Measurements from ENCODE around the gene PLVAP.
A peak's percentile ranks its signal among the peaks of the same experiment; 100 is the strongest.
"Not testable (repeated sequence)": the region's sequence is repeated elsewhere in the genome, so short reads cannot be mapped to it uniquely, and the experiment has no call there.

Gene PLVAP

GRCh38 chr19:17390665-17391370 is 13.7 kb upstream of the PLVAP start:
- peak overlapping the region; percentile 46; the same call in 1 of the 2 replicates for H3K4me3 ChIP-seq (ENCODE audit: low read length)
- no peak for TF ChIP-seq ZNF274 (IDR thresholded peaks at IDR 0.05; ENCODE audit: low read depth, low read length)

GRCh38 chr19:17389957-17390664 is 13.0 kb upstream of the PLVAP start:
- H3K4me3 ChIP-seq (ENCODE audit: low read length): peak overlapping the region; percentile 46; the same call in 1 of the 2 replicates
- no peak for TF ChIP-seq ZNF274 (IDR thresholded peaks at IDR 0.05; ENCODE audit: low read depth, low read length)

DNA sequence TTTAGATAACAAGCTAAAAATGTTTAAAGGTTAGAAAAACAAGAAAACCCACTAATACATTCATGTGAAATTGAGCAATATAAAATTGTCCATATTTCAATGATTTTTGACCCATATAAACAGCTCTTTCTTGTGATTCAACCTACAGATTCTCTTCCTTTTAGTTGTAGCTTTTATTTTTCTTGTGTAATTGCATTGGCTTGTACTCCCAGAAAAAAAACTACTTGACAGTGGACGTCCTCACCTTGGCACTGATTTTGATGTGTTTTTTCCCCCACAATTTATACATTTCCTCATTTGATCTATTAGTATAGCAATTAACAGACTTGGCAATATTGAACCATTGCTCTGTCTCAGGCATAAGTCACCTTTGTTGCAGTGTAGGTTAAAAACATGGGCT is 12.1 kb upstream of the PLVAP start:
- TF ChIP-seq ZNF274 (IDR thresholded peaks at IDR 0.05; ENCODE audit: low read depth, low read length): no peak
- no peak overlapping the region for H3K4me3 ChIP-seq (ENCODE audit: low read length)

DNA sequence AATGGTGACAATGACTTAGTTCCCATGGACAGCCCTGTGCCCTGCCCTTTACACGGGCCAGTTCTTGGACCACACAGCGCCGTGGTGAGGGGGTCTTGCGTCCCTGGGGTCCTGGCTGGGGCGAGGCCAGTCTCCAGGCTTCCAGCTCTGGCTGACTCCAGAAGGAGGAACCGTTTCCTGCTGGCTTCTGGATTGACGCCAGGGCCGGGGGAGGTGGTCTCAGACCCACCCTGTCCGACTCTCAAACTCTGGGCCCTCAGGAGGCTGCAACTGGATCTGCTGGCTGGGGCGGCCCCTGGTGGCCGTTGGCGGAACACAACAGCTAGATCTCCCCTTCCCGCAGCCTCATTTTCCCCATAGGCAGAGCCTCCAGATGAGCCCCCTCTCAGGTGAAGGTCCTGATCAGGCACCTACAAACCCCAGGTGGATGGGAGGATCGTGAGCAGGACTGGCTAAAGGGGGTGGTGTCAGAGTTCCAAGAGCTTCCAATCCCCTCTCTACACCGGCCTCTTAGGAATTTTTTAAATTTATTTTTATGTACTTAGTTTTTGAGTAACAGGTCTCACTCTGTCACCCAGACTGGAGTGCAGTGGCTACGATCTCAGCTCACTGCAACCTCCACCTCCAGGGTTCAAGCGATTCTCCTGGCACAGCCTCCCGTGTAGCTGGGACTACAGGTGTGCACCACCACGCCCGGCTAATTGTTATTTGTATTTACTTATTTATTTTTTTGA is 8.9 kb upstream of the PLVAP start:
- no peak overlapping the region for H3K4me3 ChIP-seq (ENCODE audit: low read length)
- TF ChIP-seq ZNF274 (IDR thresholded peaks at IDR 0.05; ENCODE audit: low read depth, low read length): no peak

DNA sequence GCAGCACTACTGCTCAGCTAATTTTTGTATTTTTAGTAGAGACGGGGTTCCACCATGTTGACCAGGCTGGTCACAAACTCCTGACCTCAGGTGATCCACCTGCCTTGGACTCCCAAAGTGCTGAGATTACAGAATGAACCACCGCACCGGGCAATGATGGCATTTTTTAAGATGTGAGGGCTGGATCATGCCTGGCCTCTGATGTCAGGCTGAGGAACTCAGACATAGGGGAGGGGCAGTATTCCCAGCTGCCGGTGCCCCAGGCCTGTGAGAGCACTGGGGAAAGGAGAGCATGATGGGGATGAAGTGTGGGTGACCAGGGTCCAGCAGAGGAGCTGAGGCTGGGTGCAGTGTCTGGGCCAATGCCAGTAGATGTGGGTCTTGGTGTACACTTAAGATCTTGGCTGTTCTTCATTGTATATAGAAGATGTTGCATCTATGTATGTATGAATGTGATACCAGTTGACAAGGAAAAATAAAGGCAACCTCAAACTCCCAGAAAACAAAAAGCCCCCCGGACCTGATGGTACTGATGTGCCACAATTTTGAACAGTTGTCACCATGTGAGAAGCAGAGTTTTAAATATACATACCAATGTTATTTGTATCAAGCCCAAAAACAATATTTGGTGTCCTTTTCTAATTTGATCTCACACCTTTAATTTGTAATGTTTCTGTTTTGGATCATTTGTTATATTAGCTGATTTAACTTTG is 3.4 kb upstream of the PLVAP start:
- TF ChIP-seq ZNF274 (IDR thresholded peaks at IDR 0.05; ENCODE audit: low read depth, low read length): no peak
- H3K4me3 ChIP-seq (ENCODE audit: low read length): no peak overlapping the region

DNA sequence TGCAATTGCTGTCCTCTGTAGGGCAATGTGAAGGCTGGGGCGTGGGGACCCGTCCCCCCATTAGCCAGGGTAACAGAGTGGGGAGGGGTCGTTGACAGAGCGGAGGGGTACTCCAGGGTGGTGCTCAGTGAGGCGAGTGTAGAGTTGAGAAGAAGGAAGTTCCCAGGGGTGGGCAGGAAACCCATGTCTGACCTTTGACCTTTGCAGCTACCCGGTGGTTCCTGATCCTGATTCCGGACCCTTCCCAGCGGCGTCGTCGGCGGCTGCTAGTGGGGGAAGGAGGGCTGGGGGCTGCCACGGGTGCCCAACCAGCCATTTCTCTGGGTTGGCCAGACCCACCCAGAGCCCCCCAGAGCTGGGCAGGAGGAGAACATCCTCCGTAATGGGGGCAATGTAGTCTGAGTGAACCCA is 2.1 kb upstream of the PLVAP start:
- no peak overlapping the region for H3K4me3 ChIP-seq (ENCODE audit: low read length)
- no peak for TF ChIP-seq ZNF274 (IDR thresholded peaks at IDR 0.05; ENCODE audit: low read depth, low read length)

- H3K4me3 ChIP-seq (ENCODE audit: low read length): no peak overlapping the region
- no peak for TF ChIP-seq ZNF274 (IDR thresholded peaks at IDR 0.05; ENCODE audit: low read depth, low read length)
Observed at GRCh38 chr19:17378271-17378670, 1.1 kb upstream of the PLVAP start.

GRCh38 chr19:17370026-17370587 is 7.0 kb downstream of the PLVAP start:
- no peak for TF ChIP-seq ZNF274 (IDR thresholded peaks at IDR 0.05; ENCODE audit: low read depth, low read length)
- peak overlapping the region; percentile 35; the same call in 1 of the 2 replicates for H3K4me3 ChIP-seq (ENCODE audit: low read length)

GRCh38 chr19:17365361-17365760 is 11.8 kb downstream of the PLVAP start:
- TF ChIP-seq ZNF274 (IDR thresholded peaks at IDR 0.05; ENCODE audit: low read depth, low read length): no peak
- H3K4me3 ChIP-seq (ENCODE audit: low read length): no peak overlapping the region

DNA sequence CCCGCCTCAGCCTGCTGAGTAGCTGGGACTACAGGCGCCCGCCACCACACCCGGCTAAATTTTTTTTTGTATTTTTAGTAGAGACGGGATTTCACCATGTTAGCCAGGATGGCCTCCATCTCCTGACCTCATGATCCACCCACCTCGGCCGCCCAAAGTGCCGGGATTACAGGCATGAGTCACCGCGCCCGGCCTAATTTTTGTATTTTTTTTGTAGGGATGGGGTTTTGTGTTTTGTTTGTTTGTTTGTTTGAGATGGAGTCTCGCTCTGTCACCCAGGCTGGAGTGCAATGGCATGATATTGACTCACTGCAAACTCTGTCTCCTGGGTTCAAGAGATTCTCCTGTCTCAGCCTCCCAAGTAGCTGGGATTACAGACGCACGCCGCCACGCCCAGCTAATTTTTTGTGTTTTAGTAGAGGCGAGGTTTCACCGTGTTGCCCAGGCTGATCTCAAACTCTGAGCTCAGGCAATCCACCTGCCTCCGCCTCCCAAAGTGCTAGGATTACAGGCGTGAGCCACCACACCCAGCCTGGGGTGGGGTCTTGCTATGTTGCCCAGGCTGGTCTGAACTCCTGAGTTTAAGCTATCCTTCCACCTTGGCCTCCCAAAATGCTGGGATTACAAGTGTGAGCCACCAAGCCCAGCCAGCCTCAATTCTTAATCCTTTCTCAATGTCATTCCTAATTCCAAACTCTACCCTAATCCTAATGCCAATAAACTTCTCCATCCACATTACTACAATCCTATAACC is 13.1 kb downstream of the PLVAP start:
- H3K4me3 ChIP-seq (ENCODE audit: low read length): not testable (repeated sequence)

DNA sequence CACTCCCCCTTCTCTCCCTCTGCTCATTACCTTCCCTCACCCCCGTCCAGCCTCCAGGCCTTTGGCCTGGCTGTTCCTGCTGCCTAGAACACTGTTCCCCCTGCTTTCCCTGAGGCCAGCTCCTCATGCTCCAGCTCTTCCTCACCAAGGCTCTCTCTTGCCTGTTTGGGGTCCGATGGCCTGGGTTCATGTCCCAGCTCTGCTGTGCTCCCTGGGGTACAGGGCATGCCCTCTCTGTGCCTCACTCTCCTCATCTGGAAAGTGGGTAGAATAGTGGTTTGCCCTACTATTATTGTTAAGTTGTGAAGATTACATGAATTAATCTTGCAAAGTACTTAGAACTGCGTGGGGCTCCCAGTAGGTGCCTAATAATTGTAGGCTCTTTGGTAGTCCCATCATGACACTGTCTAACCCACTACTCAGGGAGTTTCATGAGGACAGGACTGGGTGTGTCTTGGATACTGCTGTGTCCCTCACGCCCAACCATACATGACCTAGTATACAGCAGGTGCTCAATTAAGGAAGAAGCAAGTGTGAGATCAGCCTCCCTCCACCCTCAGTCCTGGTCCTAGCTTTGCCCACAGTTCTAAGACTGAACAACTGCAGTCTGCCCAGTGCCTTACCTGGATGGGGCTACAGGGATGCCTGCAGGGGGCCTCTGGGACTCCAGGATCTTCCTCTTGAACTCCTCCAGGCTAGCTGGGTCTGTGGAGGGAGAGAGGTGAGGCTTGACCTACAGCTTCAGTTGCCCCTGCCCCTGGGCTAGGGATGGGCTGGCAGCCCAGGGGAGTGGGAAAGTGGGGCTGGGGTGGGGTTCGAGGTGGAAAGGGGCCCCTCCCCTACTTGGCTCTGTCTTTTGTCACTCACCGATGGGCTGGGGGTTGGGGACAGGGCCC is 17.0 kb downstream of the PLVAP start:
- no peak overlapping the region for H3K4me3 ChIP-seq (ENCODE audit: low read length)

DNA sequence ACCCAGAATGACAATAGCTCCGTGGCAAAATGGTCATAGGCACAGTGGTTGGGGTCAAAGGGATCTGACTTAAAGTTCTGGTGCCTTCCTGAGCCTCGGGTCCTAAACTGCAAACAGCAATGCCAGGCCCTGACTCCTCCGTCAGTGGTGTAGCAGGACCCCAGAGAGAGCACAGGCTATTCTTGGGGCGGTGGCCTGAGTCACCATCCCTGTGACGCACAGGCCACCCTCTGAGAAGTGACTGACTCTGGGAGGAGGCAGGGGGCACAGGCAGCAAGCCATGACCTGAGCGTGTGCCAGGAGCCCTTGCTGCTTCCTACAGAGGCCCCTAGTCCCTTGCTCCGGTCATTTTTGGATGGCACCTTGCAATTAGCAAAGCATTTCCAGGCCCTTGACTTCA is 18.7 kb downstream of the PLVAP start:
- H3K4me3 ChIP-seq (ENCODE audit: low read length): no peak overlapping the region
- TF ChIP-seq ZNF274 (IDR thresholded peaks at IDR 0.05; ENCODE audit: low read depth, low read length): no peak

More for the DNA sequence above, 17.0 kb downstream of the PLVAP start:
- no peak for TF ChIP-seq ZNF274 (IDR thresholded peaks at IDR 0.05; ENCODE audit: low read depth, low read length)

All from GM08714 (cell line).